GM18526 (cell line): Measurements from ENCODE around the gene C3orf20.

Experiments used
- POLR2A ChIP-seq: IDR thresholded peaks from 3 replicates; pipeline ENCODE4 v1.6.1; 2011; ENCODE audit not compliant: insufficient read length; ENCODE audit errors: extremely low read depth

Gene C3orf20

GRCh38 chr3:14811684-14812083 lies 136.7 kb downstream of the C3orf20 start:
- no peak for TF ChIP-seq POLR2A

- no peak for TF ChIP-seq POLR2A
Observed at GRCh38 chr3:14812196-14812790, 137.4 kb downstream of the C3orf20 start.

- TF ChIP-seq POLR2A, result no peak
Observed at GRCh38 chr3:14814411-14814871, 139.5 kb downstream of the C3orf20 start.

- TF ChIP-seq POLR2A, result no peak
Observed at GRCh38 chr3:14816359-14816758, 141.4 kb downstream of the C3orf20 start.

- TF ChIP-seq POLR2A, result no peak
Observed at GRCh38 chr3:14818804-14819500, 144.0 kb downstream of the C3orf20 start, which contains the start of gene FGD5. Gene FGD5 (plus strand): TSS chr3:14818962. CDS start chr3:14819072, 110 bp downstream.

GRCh38 chr3:14819671-14820070 lies 144.7 kb downstream of the C3orf20 start:
- TF ChIP-seq POLR2A, result no peak

GRCh38 chr3:14820156-14820555 lies 145.2 kb downstream of the C3orf20 start:
- TF ChIP-seq POLR2A, result no peak

- TF ChIP-seq POLR2A, result no peak
Observed at GRCh38 chr3:14821151-14821550, 146.2 kb downstream of the C3orf20 start.

- TF ChIP-seq POLR2A, result no peak
Observed at GRCh38 chr3:14822134-14822533, 147.2 kb downstream of the C3orf20 start.
